GM21423 (cell line): ENCODE measurements around the gene GNAI2.
A peak's percentile ranks its signal among the peaks of the same experiment; 100 is the strongest.
"Not testable (repeated sequence)": the region's sequence is repeated elsewhere in the genome, so short reads cannot be mapped to it uniquely, and the experiment has no call there.

ENCODE experiments used
- ATAC-seq: cut with Tn5 transposase; IDR thresholded peaks from one replicate; pipeline ENCODE4 v1.9.1; 2021; ENCODE audit warnings: mild to moderate bottlenecking, moderate library complexity; ENCODE audit not compliant: unreplicated experiment

The GNAI2 gene

DNA sequence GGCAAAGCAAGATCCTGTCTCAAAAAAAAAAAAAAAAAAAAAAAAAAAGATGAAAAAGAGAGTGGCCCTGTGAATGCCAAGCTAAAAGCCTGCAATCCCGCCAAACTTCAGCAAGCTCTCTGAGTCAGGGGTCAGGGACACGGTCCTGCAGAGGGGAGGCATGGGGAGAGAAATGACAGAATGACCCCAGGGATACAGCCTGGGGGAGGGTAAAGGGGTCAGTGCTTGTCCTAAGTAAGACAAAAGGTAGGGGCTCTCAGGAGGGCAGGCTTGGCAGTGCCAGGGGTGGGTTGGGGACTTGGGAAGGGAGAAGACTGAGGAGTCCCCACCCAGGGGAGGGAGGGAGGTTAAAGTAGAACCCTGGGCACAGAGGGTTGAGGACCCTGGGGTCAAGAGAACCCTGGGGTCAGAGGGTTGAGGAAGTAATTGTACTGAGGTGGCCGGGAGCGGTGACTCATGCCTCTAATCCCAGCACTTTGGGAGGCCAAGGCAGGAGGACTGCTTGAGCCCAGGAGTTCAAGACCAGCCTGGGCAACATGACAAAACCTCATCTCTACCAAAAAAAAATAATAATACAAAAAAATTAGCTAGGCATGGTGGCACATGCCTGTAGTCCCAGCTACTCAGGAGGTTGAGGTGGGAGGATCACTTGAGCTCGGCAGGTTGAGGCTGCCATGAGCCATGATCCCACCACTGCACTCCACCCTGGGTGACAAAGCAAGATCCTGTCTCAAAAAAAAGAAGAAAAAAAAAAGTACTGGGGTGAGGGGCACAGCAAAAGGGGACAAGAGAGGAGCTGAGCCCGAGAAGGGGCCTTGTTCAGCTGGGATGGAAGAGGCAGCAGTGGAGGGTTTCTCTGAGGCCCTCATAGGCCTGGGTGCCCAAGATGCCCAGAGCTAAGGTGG is 27.7 kb downstream of the GNAI2 start:
- ATAC-seq, result no peak

GRCh38 chr3:50264383-50264963 is 28.5 kb downstream of the GNAI2 start:
- ATAC-seq, result no peak

GRCh38 chr3:50264964-50265485 is 29.0 kb downstream of the GNAI2 start:
- ATAC-seq, result no peak

DNA sequence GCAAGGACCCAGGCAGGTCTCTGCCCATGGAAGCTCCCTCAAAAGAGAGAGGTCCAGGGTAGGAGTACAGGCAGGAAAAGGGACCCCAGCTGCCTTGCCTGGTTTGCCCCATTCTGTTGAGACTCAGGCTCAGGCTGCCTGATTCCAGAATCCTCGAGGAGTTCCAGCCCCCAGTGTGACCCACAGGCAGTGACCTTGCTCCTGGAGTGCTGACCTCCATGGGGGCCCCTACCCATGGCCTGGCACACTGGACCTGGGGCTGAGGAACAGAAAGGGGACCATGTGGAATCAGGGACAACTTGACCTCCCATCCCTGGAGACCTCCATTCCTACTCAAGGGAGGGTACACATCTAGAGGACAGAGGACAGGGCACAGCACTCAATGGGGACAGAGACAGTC is 29.6 kb downstream of the GNAI2 start:
- ATAC-seq, result no peak

DNA sequence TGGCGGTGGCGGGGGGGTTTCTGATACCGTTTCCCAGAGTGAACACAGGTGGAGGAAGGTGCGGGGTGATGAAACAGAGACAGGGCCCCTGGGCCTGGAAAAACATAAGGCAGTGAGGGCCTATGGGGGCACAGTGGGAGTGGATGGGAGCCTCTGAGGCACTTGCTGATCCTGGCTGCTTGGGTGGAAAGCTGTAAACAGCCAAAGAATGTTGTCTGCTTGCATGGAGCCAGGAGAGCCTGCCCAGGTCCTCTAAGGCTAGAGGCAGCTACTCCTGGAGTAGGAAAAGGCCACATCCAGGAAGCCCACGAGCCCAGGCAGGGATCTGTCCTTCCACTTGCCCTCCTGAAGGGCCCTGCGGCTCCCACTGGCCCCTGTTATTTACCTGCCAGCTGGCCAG is 30.0 kb downstream of the GNAI2 start:
- ATAC-seq, result no peak

DNA sequence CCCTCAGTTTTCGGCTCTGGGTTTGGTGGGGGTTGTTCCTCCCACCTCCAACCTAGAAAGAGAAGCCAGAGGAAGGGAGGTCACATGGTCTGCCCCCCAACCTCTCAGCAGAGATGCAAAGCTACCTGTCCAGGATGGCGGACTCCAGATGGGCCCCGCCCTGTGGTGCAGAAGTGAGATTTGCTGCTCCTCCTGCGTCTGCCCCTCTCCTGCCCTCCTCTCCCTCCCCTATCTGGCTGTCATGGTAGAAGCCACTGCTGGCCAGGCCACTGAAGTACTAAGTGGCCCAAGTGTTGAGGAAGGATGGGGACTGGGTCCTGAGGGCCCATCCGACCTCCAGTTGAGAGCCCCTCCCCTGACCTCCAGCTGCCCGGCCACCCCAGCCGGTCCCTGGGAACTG is 30.8 kb downstream of the GNAI2 start:
- ATAC-seq, result no peak

DNA sequence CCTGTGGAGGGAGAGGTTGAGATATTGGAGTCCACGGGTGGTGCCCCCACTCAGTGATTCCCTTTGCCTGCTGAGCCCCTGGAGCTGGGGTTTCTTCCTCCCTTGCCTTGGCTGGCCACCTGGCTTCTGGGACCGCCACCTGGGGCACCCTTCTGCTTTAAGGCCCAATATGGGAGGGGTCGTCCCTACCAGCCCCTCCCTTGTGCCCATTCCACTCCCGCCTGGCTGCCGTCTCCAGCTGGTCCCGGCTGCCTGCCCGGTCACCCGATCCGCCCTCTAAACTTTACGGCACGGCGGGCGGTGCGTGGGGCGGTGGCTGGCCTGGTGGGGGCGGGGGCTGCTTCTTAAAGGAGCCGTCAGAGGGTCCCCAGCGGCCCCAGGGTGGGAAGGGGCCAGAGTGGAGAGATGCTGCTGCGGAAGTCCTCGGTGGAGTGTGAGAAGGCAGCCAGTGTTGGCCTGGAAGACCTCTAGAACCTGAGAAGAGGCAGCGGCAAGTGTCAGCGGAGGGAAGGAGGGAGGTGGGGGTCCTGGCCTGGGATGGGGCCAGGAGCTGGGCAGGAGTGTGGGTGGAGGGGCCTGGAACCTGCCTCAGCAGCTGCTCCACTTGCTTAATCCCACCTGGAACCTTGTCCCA is 31.4 kb downstream of the GNAI2 start:
- ATAC-seq, result no peak

DNA sequence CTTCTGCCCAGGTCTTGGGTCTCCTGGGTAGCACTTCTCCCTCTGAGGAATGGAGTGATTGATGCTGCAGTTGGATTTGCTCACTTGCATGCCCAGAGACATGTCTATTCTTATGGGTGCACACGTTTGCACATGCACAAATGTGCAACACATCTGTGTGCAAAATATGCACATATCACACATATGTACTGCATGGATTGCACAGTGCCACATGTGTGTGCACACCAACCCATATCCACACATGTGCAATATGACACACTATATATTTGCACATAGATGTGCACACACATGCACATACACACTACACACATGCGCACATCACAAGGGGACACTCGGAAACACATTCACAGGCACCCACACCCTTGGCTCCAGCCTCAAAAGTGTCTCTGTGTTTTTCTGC is 32.3 kb downstream of the GNAI2 start:
- no peak for ATAC-seq

- no peak for ATAC-seq
These were observed 32.9 kb downstream of the GNAI2 start, which contains the start of gene SEMA3B for GRCh38 chr3:50268703-50269451. Gene SEMA3B (plus strand): TSS chr3:50269147. CDS start chr3:50269241, 94 bp downstream.

DNA sequence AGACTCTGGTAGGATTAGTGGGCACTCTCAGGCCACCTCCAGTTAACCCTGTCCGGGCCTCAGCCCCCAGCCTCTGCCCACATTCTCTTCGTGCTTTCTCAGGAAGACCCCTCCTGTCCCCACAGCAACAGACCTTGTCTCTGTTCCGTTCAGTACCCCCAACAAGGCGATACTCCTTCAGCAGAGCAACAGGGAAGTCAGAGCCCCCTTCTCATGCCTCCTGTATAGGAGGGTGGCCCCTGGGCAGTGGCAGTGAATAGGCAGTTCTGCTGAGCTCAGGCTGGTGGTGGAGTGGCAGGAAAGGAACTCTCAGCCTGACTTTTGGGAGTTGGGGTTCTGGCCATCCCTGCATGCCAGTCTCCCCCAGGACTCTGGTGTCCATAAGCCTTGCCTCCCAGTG is 33.5 kb downstream of the GNAI2 start:
- no peak for ATAC-seq

DNA sequence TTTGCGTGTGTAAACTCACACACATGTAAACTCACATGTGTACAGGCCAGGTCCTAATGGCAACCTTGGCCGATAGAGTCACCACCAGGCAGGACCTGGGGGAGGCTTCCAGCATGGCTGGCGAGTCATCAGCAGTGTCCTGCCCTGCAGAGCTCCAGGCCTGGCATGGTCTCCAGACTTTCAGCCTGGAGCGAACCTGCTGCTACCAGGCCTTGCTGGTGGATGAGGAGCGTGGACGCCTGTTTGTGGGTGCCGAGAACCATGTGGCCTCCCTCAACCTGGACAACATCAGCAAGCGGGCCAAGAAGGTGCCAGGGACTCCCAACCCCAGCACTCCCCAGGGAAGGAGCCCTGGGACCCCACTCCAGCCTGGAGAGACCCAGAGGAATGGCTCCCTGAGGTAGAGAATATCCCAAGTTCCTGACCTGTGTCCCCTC is 34.0 kb downstream of the GNAI2 start:
- no peak for ATAC-seq

GRCh38 chr3:50270422-50271224 is 34.6 kb downstream of the GNAI2 start:
- ATAC-seq, result no peak

DNA sequence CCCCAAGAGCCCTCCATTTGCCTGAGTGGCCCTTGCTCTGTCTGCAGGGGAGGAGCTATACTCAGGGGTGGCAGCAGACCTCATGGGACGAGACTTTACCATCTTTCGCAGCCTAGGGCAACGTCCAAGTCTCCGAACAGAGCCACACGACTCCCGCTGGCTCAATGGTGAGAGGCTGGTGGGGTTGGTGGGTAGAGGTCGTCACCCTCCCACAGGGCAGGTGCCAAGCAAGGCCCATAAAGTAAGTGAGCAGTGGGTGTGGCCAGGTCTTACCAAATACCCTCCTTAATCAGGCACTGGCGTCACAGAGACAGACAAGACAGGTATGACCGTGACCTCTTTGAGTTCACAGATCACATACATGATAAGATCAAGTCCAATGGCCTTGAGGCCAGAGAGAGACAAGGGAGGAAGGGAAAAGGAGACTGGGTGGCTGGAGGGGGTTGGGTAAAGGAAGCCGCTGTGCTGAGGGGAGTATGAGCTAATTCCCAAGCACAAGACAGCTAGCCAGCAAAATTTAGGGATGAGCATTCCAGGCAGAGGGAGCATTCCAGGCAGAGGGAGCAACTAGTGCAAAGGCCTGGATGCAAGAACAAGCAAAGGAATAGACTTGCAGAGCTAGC is 35.4 kb downstream of the GNAI2 start:
- no peak for ATAC-seq

DNA sequence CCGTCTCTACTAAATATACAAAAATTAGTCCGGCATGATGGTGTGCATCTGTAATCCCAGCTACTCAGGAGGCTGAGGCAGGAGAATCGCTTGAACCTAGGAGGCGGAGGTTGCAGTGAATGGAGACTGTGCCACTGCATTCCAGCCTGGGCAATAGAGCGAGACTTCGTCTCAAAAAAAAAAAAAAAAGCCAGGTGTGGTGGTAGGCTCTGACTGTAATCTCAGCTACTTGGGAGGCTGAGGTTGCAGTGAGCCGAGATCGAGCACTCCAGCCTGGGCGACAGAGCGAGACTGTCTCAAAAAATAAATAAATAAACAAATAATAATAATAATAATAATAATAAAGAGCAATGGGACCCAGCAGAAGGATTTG is 36.5 kb downstream of the GNAI2 start:
- not testable (repeated sequence) for ATAC-seq

DNA sequence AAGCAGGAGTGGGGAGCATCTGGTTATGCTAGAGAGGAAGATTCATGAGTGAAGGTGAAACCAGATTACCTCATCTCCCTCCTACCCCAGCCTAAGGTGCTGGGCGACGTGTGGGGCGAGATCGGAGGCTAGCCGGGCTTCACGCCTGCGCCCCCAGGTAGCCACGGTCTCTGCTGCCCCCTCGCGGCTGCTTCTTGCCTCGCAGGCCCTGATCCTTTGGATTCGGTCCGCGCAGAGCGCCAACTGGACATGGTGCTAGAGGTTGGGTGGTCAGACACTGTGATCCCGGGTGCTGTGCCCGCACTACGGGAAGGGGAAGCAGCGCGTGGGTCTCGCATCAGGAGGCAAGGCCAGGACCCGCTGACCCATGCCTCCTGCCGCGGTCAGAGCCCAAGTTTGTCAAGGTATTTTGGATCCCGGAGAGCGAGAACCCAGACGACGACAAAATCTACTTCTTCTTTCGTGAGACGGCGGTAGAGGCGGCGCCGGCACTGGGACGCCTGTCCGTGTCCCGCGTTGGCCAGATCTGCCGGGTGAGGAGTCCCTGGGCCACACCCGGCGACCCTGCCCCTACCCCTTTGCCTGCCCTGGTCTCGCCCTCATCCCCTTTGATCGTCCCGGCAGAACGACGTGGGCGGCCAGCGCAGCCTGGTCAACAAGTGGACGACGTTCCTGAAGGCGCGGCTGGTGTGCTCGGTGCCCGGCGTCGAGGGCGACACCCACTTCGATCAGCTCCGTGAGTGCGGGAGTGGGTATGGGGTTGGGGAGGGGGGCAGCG is 37.1 kb downstream of the GNAI2 start:
- peak; percentile 65 for ATAC-seq

DNA sequence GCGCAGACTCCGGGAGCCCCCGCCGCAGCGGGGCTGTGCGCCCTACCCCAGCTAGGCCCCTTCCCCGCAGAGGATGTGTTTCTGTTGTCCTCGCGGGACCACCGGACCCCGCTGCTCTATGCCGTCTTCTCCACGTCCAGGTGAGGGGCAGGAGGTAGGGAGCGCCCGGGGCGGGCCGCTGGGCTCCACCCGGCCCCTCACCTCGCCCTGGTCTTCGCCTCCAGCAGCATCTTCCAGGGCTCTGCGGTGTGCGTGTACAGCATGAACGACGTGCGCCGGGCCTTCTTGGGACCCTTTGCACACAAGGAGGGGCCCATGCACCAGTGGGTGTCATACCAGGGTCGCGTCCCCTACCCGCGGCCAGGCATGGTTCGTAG is 37.7 kb downstream of the GNAI2 start:
- no peak for ATAC-seq

DNA sequence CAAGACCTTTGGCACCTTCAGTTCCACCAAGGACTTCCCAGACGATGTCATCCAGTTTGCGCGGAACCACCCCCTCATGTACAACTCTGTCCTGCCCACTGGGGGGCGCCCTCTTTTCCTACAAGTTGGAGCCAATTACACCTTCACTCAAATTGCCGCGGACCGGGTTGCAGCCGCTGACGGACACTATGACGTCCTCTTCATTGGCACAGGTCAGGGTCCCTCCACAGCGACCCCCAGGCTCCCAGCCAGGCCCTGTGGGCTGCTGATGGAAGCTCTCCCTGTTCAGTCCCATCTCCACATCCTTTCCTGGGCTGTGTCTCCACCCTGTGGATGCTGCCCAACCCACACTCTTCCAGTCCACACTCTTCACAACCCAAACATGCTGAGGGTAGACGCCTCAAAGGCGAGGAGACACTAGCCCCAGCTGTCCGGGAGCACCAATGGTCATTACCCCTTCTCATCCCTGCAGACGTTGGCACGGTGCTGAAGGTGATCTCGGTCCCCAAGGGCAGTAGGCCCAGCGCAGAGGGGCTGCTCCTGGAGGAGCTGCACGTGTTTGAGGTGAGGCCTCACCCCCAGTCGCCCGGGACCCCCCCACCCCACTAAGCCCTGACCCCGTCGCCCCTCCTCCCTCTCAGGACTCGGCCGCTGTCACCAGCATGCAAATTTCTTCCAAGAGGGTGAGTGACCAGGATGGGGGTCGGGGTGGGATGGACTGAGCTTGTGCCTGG is 38.5 kb downstream of the GNAI2 start:
- ATAC-seq, result no peak
